GM23338 (cell line): ENCODE measurements around the gene KLF7. TPM values are rescaled to one million over a fixed set of nuclear protein-coding genes. Genes with fewer than 3 reads are reported as not detected.

Experiments used
- ATAC-seq: fragments of 200-7000 bp; cut with Tn5 transposase; 3 replicates; pipeline ENCODE4 v1.9.1; 2020
- DNase-seq: peaks from one replicate; pipeline ENCODE4 v3.0.0-alpha.2; 2015; ENCODE audit warnings: low spot score
- H2AFZ ChIP-seq: fragments of 200-600 bp; sonication (generic); 2 replicates; pipeline ENCODE4 v1.8.0; 2016; ENCODE audit warnings: antibody characterized with exemption, mild to moderate bottlenecking, moderate library complexity
- H3F3A ChIP-seq: fragments of 200-600 bp; sonication (generic); replicated peaks from 2 replicates; pipeline ENCODE4 v1.8.0; 2017; ENCODE audit warnings: antibody characterized with exemption, mixed run types, low read depth
- H3K27ac ChIP-seq: fragments of 200-600 bp; sonication (generic); 2 replicates; pipeline ENCODE4 v1.6.1; 2016; ENCODE audit warnings: low read depth
- H3K27me3 ChIP-seq: fragments of 200-600 bp; sonication (generic); 2 replicates; pipeline ENCODE4 v1.8.0; 2016; ENCODE audit warnings: mild to moderate bottlenecking, mixed run types, moderate library complexity; ENCODE audit not compliant: insufficient read depth
- H3K36me3 ChIP-seq: fragments of 200-600 bp; sonication (generic); 2 replicates; pipeline ENCODE4 v1.8.0; 2016; ENCODE audit warnings: mild to moderate bottlenecking; ENCODE audit not compliant: insufficient read depth
- H3K4me1 ChIP-seq: fragments of 200-600 bp; sonication (generic); 2 replicates; pipeline ENCODE4 v1.8.0; 2016; ENCODE audit warnings: mild to moderate bottlenecking, moderate library complexity; ENCODE audit not compliant: insufficient read depth
- H3K4me2 ChIP-seq: fragments of 200-600 bp; sonication (generic); 2 replicates; pipeline ENCODE4 v1.7.1; 2017; ENCODE audit warnings: mixed run types
- H3K4me3 ChIP-seq: fragments of 200-600 bp; sonication (generic); 2 replicates; pipeline ENCODE4 v1.6.1; 2016; ENCODE audit warnings: mixed run types
- H3K79me2 ChIP-seq: fragments of 200-600 bp; sonication (generic); replicated peaks from 2 replicates; pipeline ENCODE4 v1.8.0; 2017; ENCODE audit warnings: mild to moderate bottlenecking; ENCODE audit not compliant: insufficient read depth
- H3K9me2 ChIP-seq: fragments of 200-600 bp; sonication (generic); 2 replicates; pipeline ENCODE4 v1.8.0; 2017; ENCODE audit not compliant: insufficient read depth
- H4K20me1 ChIP-seq: fragments of 200-600 bp; sonication (generic); replicated peaks from 2 replicates; pipeline ENCODE4 v1.8.0; 2017; ENCODE audit warnings: mild to moderate bottlenecking; ENCODE audit not compliant: insufficient read depth
- H3K27ac Mint-ChIP-seq: 2 replicates; pipeline ENCODE4 v1.8.0; 2020; ENCODE audit warnings: inconsistent platforms, mild to moderate bottlenecking, moderate library complexity, mixed read lengths
- H3K27me3 Mint-ChIP-seq: 3 replicates; pipeline ENCODE4 v1.8.0; 2022; ENCODE audit warnings: low read depth, mild to moderate bottlenecking, moderate library complexity, mixed read lengths, inconsistent platforms; ENCODE audit not compliant: insufficient read depth, poor library complexity
- H3K36me3 Mint-ChIP-seq: 3 replicates; pipeline ENCODE4 v1.8.0; 2021; ENCODE audit warnings: low read depth, mild to moderate bottlenecking, inconsistent platforms, moderate library complexity, mixed read lengths
- H3K4me1 Mint-ChIP-seq: 3 replicates; pipeline ENCODE4 v1.8.0; 2020; ENCODE audit warnings: mild to moderate bottlenecking, inconsistent platforms, mixed read lengths
- H3K4me3 Mint-ChIP-seq: 3 replicates; pipeline ENCODE4 v1.8.0; 2021; ENCODE audit warnings: moderate library complexity, mild to moderate bottlenecking, inconsistent platforms, mixed read lengths
- H3K9me3 Mint-ChIP-seq: 3 replicates; pipeline ENCODE4 v1.8.0; 2020; ENCODE audit warnings: moderate library complexity, mild to moderate bottlenecking, inconsistent platforms, mixed read lengths
- CREB1 ChIP-seq: fragments of 250-450 bp; sonication (Bioruptor Pico); IDR thresholded peaks from 2 replicates; pipeline ENCODE4 v1.5.0; 2020; ENCODE audit warnings: low read depth, mild to moderate bottlenecking, moderate library complexity
- ETS1 ChIP-seq: IDR thresholded peaks from 2 replicates; pipeline ENCODE4 v1.6.1; 2016; ENCODE audit warnings: antibody characterized with exemption
- EZH2 ChIP-seq: fragments of 200-600 bp; sonication (generic); IDR thresholded peaks from one replicate; pipeline ENCODE4 v1.8.0; 2017; ENCODE audit warnings: antibody characterized with exemption, mild to moderate bottlenecking, low read depth; ENCODE audit not compliant: unreplicated experiment
- EZH2phosphoT487 ChIP-seq: fragments of 200-600 bp; sonication (generic); IDR thresholded peaks from one replicate; pipeline ENCODE4 v1.8.1; 2018; ENCODE audit warnings: antibody characterized with exemption; ENCODE audit not compliant: unreplicated experiment
- JUNB ChIP-seq: IDR thresholded peaks from one replicate; pipeline ENCODE4 v1.6.1; 2016; ENCODE audit warnings: antibody characterized with exemption; ENCODE audit not compliant: unreplicated experiment
- NANOG ChIP-seq: IDR thresholded peaks from 2 replicates; pipeline ENCODE4 v1.6.1; 2016; ENCODE audit warnings: antibody characterized with exemption, borderline replicate concordance
- POLR2AphosphoS5 ChIP-seq: IDR thresholded peaks from 2 replicates; pipeline ENCODE4 v1.6.1; 2016; ENCODE audit warnings: antibody characterized with exemption, low read depth
- ZNF331 ChIP-seq: fragments of 250-450 bp; sonication (Bioruptor Pico); IDR thresholded peaks from 2 replicates; pipeline ENCODE4 v1.5.0; 2020; ENCODE audit warnings: low read depth, mild to moderate bottlenecking, moderate library complexity
- polyA plus RNA-seq: library from polyadenylated mRNA; unstranded; fragments of >200 nt; fragmentation: Nextera tagmentation; extraction: Ambion mirVana; gene quantifications from 2 replicates; pipeline ENCODE4 v1.2.1, GENCODE V29; 2016
- total RNA-seq: library from RNA; depleted of rRNA; stranded (reverse); fragments of >200 nt; shearing (Covaris generic); gene quantifications from 2 replicates; pipeline ENCODE4 v1.2.3, GENCODE V29; 2014
- TF ChIP-seq, protein P1 (sequence below): IDR thresholded peaks from one replicate; pipeline ENCODE4 v1.6.1; 2018; ENCODE audit warnings: antibody characterized with exemption; ENCODE audit not compliant: unreplicated experiment
- TF ChIP-seq, protein P2 (sequence below), 2 experiments: fragments of 200-600 bp in 1 of 2; sonication (generic) in 1 of 2; conservative IDR thresholded peaks; 2 replicates each; pipeline versions ENCODE4 v1.5.1 to v1.6.1; 2016 to 2017; ENCODE audit warnings: antibody characterized with exemption in 2 of 2, low read depth in 2 of 2, mild to moderate bottlenecking in 2 of 2, moderate library complexity in 1 of 2

The KLF7 gene
- total and polyA plus RNA-seq, 2 experiments from 2014 or later, result 5.7 to 15.4 TPM

- TF ChIP-seq, protein P1, sequence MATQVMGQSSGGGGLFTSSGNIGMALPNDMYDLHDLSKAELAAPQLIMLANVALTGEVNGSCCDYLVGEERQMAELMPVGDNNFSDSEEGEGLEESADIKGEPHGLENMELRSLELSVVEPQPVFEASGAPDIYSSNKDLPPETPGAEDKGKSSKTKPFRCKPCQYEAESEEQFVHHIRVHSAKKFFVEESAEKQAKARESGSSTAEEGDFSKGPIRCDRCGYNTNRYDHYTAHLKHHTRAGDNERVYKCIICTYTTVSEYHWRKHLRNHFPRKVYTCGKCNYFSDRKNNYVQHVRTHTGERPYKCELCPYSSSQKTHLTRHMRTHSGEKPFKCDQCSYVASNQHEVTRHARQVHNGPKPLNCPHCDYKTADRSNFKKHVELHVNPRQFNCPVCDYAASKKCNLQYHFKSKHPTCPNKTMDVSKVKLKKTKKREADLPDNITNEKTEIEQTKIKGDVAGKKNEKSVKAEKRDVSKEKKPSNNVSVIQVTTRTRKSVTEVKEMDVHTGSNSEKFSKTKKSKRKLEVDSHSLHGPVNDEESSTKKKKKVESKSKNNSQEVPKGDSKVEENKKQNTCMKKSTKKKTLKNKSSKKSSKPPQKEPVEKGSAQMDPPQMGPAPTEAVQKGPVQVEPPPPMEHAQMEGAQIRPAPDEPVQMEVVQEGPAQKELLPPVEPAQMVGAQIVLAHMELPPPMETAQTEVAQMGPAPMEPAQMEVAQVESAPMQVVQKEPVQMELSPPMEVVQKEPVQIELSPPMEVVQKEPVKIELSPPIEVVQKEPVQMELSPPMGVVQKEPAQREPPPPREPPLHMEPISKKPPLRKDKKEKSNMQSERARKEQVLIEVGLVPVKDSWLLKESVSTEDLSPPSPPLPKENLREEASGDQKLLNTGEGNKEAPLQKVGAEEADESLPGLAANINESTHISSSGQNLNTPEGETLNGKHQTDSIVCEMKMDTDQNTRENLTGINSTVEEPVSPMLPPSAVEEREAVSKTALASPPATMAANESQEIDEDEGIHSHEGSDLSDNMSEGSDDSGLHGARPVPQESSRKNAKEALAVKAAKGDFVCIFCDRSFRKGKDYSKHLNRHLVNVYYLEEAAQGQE, result no peak
- TF ChIP-seq NANOG, result no peak
These were observed 116.6 kb downstream of the KLF7 start (continued) for GRCh38 chr2:207049122-207049521.

- Mint-ChIP-seq H3K27ac (no peak overlapping the region), H3K36me3 (no peaks in the 10 kb centered on the region; the same call in 2 of the 3 replicates), H3K27me3 (peaks cover 2% of the 10 kb centered on the region), H3K4me3 (no peak overlapping the region), H3K9me3 (no peaks in the 10 kb centered on the region), H3K4me1 (peaks cover 25% of the 10 kb centered on the region)
- H3K36me3 ChIP-seq, result no peaks in the 10 kb centered on the region
- ATAC-seq (no peak), DNase-seq (no peak)
- H3K4me1 ChIP-seq, result peaks cover 22% of the 10 kb centered on the region
- no peak overlapping the region for H3K27ac ChIP-seq
- H3K4me2 ChIP-seq, result 0 out of 2 replicates have a peak overlapping the region, but pooled peaks have one; percentile 43
- H4K20me1 ChIP-seq, result no peaks in the 10 kb centered on the region
- no peaks in the 10 kb centered on the region for H3F3A ChIP-seq
- peaks cover 17% of the 10 kb centered on the region for H3K9me2 ChIP-seq
- no peak overlapping the region for H3K4me3 ChIP-seq
- H3K79me2 ChIP-seq, result no peaks in the 10 kb centered on the region
- peak overlapping the region; percentile 87; the same call in 1 of the 2 replicates for H2AFZ ChIP-seq
- no peaks in the 10 kb centered on the region for H3K27me3 ChIP-seq
- TF ChIP-seq, protein P1, result no peak
- TF ChIP-seq EZH2phosphoT487 (no peak), JUNB (no peak), POLR2AphosphoS5 (no peak), CREB1 (CRISPR knock-in tag) (no peak), ETS1 (no peak), EZH2 (no peak), NANOG (no peak), ZNF331 (CRISPR knock-in tag) (no peak)
- TF ChIP-seq, protein P2, sequence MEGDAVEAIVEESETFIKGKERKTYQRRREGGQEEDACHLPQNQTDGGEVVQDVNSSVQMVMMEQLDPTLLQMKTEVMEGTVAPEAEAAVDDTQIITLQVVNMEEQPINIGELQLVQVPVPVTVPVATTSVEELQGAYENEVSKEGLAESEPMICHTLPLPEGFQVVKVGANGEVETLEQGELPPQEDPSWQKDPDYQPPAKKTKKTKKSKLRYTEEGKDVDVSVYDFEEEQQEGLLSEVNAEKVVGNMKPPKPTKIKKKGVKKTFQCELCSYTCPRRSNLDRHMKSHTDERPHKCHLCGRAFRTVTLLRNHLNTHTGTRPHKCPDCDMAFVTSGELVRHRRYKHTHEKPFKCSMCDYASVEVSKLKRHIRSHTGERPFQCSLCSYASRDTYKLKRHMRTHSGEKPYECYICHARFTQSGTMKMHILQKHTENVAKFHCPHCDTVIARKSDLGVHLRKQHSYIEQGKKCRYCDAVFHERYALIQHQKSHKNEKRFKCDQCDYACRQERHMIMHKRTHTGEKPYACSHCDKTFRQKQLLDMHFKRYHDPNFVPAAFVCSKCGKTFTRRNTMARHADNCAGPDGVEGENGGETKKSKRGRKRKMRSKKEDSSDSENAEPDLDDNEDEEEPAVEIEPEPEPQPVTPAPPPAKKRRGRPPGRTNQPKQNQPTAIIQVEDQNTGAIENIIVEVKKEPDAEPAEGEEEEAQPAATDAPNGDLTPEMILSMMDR (conservative IDR thresholded peaks at IDR 0.05; ENCODE audit: low read depth in 2 of 2), result no peak
These were observed 117.3 kb downstream of the KLF7 start for GRCh38 chr2:207048416-207048815.
